ENCODE results near the gene EVI2B. TPM values are rescaled to one million over a fixed set of nuclear protein-coding genes. Genes with fewer than 3 reads are reported as not detected.

EVI2B gene
- total RNA-seq, 1 donor from 2014 or later = not detected

GRCh38 chr17:31296142-31296541 lies 17.7 kb downstream of the EVI2B start:
- peaks cover 5% of the 10 kb centered on the region for H3K36me3 Mint-ChIP-seq
- Histone ChIP-seq H3K4me3 (no peak overlapping the region), H3K27me3 (no peaks in the 10 kb centered on the region), H3K4me1 (peaks cover 17% of the 10 kb centered on the region), H3K36me3 (no peaks in the 10 kb centered on the region), H3K9me3 (ENCODE audit: low read depth) (no peaks in the 10 kb centered on the region), H3K4me2 (peak overlapping the region; percentile 8), H3K27ac (no peak overlapping the region), H3K9ac (no peak overlapping the region), H4K20me1 (ENCODE audit: low read depth) (no peaks in the 10 kb centered on the region), H3K79me2 (ENCODE audit: low read depth) (no peaks in the 10 kb centered on the region), H2AFZ (replicated peaks) (no peak overlapping the region), H3F3A (ENCODE audit: low read depth) (no peaks in the 10 kb centered on the region)
- H3K27me3 Mint-ChIP-seq (ENCODE audit: insufficient read depth, low read depth) = no peaks in the 10 kb centered on the region
- H3K27ac Mint-ChIP-seq = no peak overlapping the region
- no peak overlapping the region for H3K4me3 Mint-ChIP-seq
- TF ChIP-seq EZH2 (IDR thresholded peaks at IDR 0.05) = no peak
- TF ChIP-seq, protein P1, sequence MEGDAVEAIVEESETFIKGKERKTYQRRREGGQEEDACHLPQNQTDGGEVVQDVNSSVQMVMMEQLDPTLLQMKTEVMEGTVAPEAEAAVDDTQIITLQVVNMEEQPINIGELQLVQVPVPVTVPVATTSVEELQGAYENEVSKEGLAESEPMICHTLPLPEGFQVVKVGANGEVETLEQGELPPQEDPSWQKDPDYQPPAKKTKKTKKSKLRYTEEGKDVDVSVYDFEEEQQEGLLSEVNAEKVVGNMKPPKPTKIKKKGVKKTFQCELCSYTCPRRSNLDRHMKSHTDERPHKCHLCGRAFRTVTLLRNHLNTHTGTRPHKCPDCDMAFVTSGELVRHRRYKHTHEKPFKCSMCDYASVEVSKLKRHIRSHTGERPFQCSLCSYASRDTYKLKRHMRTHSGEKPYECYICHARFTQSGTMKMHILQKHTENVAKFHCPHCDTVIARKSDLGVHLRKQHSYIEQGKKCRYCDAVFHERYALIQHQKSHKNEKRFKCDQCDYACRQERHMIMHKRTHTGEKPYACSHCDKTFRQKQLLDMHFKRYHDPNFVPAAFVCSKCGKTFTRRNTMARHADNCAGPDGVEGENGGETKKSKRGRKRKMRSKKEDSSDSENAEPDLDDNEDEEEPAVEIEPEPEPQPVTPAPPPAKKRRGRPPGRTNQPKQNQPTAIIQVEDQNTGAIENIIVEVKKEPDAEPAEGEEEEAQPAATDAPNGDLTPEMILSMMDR (IDR thresholded peaks at IDR 0.05) = no peak
- no peak for TF ChIP-seq EZH2phosphoT487 (IDR thresholded peaks at IDR 0.05)
- no peaks in the 10 kb centered on the region for H3K9me3 Mint-ChIP-seq
- peaks cover 3% of the 10 kb centered on the region for H3K4me1 Mint-ChIP-seq
- DNase-seq (ENCODE audit: low spot score) = no peak

GRCh38 chr17:31295489-31295871 lies 18.4 kb downstream of the EVI2B start:
- Histone ChIP-seq H3K4me1 (peaks cover 17% of the 10 kb centered on the region), H3K36me3 (no peaks in the 10 kb centered on the region), H3K9me3 (ENCODE audit: low read depth) (no peaks in the 10 kb centered on the region), H3F3A (ENCODE audit: low read depth) (no peaks in the 10 kb centered on the region), H3K27ac (no peak overlapping the region), H3K27me3 (no peaks in the 10 kb centered on the region), H3K4me2 (no peak overlapping the region), H3K9ac (no peak overlapping the region), H2AFZ (replicated peaks) (no peak overlapping the region), H3K4me3 (no peak overlapping the region), H3K79me2 (ENCODE audit: low read depth) (no peaks in the 10 kb centered on the region), H4K20me1 (ENCODE audit: low read depth) (no peaks in the 10 kb centered on the region)
- Mint-ChIP-seq H3K4me1 (peaks cover 3% of the 10 kb centered on the region), H3K27me3 (ENCODE audit: insufficient read depth, low read depth) (no peaks in the 10 kb centered on the region), H3K36me3 (peaks cover 5% of the 10 kb centered on the region), H3K27ac (no peak overlapping the region), H3K4me3 (no peak overlapping the region), H3K9me3 (no peaks in the 10 kb centered on the region)
- TF ChIP-seq EZH2phosphoT487 (IDR thresholded peaks at IDR 0.05) (no peak), EZH2 (IDR thresholded peaks at IDR 0.05) (no peak)
- TF ChIP-seq, protein P1 (IDR thresholded peaks at IDR 0.05) = no peak
- no peak for DNase-seq (ENCODE audit: low spot score)

DNA sequence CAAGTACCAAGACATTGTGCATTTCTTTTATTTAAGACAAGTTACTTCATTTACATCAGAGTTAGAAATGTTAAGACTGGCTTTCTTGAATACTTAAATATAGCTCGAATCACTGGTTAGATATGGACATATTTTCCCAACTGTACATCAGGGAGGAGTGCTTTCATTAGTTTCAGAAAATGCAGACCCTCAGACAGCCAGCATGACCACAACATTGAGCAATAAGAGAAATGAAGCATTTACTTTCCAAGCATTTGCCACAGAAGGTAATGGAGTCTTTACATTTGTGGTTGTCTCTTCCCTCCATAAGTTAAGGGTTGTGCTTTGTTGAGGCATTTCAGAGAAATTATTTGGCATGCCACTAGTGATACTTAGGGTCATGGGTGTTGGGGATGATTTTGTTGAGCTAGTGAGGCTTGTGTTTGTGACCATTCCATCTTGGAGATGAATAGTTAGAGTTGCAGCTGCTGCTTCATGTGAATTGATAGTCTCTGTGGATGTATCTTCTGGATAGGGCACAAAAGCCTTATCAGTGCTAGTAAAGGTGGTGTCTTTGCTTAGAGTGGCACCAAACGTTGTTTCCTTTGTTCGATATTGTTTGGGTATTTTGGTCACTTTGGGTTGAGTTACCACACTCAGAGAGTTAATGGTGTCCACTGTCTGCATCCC lies 18.9 kb downstream of the EVI2B start:
- H3K36me3 ChIP-seq = no peaks in the 10 kb centered on the region
- H3K4me3 ChIP-seq = no peak overlapping the region
- no peaks in the 10 kb centered on the region for H3K27me3 Mint-ChIP-seq (ENCODE audit: insufficient read depth, low read depth)
- no peak for DNase-seq (ENCODE audit: low spot score)
- no peak overlapping the region for H3K4me3 Mint-ChIP-seq
- H3K9ac ChIP-seq = no peak overlapping the region
- H3K4me1 Mint-ChIP-seq = peaks cover 3% of the 10 kb centered on the region
- no peaks in the 10 kb centered on the region for H3F3A ChIP-seq (ENCODE audit: low read depth)
- no peaks in the 10 kb centered on the region for H3K9me3 ChIP-seq (ENCODE audit: low read depth)
- TF ChIP-seq EZH2phosphoT487 (IDR thresholded peaks at IDR 0.05) = no peak
- no peak for TF ChIP-seq EZH2 (IDR thresholded peaks at IDR 0.05)
- TF ChIP-seq, protein P1 (IDR thresholded peaks at IDR 0.05) = no peak
- H3K27ac ChIP-seq = no peak overlapping the region
- H3K27ac Mint-ChIP-seq = no peak overlapping the region
- peaks cover 5% of the 10 kb centered on the region for H3K36me3 Mint-ChIP-seq
- no peak overlapping the region for H2AFZ ChIP-seq (replicated peaks)
- H3K4me1 ChIP-seq = peaks cover 17% of the 10 kb centered on the region
- no peaks in the 10 kb centered on the region for H4K20me1 ChIP-seq (ENCODE audit: low read depth)
- H3K79me2 ChIP-seq (ENCODE audit: low read depth) = no peaks in the 10 kb centered on the region
- H3K4me2 ChIP-seq = no peak overlapping the region
- H3K9me3 Mint-ChIP-seq = no peaks in the 10 kb centered on the region
- no peaks in the 10 kb centered on the region for H3K27me3 ChIP-seq
